GM12878 (cell line): ENCODE measurements around the gene ACTL6A. TPM values are rescaled to one million over a fixed set of nuclear protein-coding genes. Genes with fewer than 3 reads are reported as not detected.

ENCODE experiments used
- ATAC-seq: fragments of 200-7000 bp; cut with Tn5 transposase; 3 replicates; pipeline ENCODE4 v1.9.1; 2020; ENCODE audit warnings: mild to moderate bottlenecking, moderate library complexity
- BruUV-seq: library from RNA; stranded (reverse); fragments of 400-500 nt; replicated peaks from 2 replicates; lab custom pipeline; 2021; lab: Mats Ljungman, UMichigan
- CTCF ChIA-PET: fragments of 300-600 bp; sonication (Branson Sonifier 250); formaldehyde crosslinking; extraction: SDS; loops from one replicate; lab custom pipeline; 2021; ENCODE audit warnings: inconsistent platforms; lab: Yijun Ruan, JAX
- POLR2A ChIA-PET: fragments of 350-600 bp; formaldehyde crosslinking; extraction: SDS; loops from one replicate; lab custom pipeline; 2021; ENCODE audit warnings: inconsistent platforms; lab: Charles Lee
- RAD21 ChIA-PET: fragments of 300-600 bp; sonication (Branson Sonifier 250); formaldehyde crosslinking; loops from one replicate; lab custom pipeline; 2023; ENCODE audit warnings: antibody characterized with exemption; ENCODE audit not compliant: unreplicated experiment; lab: Charles Lee
- SMC1A ChIA-PET: fragments of 300-600 bp; sonication (Branson Sonifier 250); formaldehyde crosslinking; loops from one replicate; lab custom pipeline; 2023; ENCODE audit not compliant: unreplicated experiment, uncharacterized antibody; lab: Charles Lee
- DNase-seq: peaks from one replicate; pipeline ENCODE4 v3.0.0-alpha.2; 2011; ENCODE audit warnings: low read depth, low spot score
- FAIRE-seq: peaks from 3 replicates; lab custom pipeline; 2011; peaks lifted over from hg19 to GRCh38; lab: Jason Lieb, UNC
- H2AFZ ChIP-seq: 2 replicates; pipeline ENCODE4 v1.6.0; 2011; ENCODE audit warnings: low read depth, low read length, control low read depth; ENCODE audit not compliant: control insufficient read depth
- H3K27ac ChIP-seq: 2 replicates; pipeline ENCODE4 v1.5.1; 2011; ENCODE audit warnings: control low read depth; ENCODE audit not compliant: control insufficient read depth, insufficient read depth
- H3K27me3 ChIP-seq, 2 experiments: replicated peaks in 1 of 2; 2 replicates each; pipeline versions ENCODE4 v1.6.0 to v1.6.1; 2011; ENCODE audit warnings: low read length in 1 of 2; ENCODE audit not compliant: control insufficient read depth in 2 of 2, insufficient read depth in 2 of 2
- H3K36me3 ChIP-seq, 2 experiments: 2 replicates each; pipeline ENCODE4 v1.5.1; 2011; ENCODE audit warnings: low read length in 1 of 2; ENCODE audit not compliant: control insufficient read depth in 2 of 2, insufficient read depth in 2 of 2
- H3K4me1 ChIP-seq: 2 replicates; pipeline ENCODE4 v1.6.1; 2011; ENCODE audit warnings: mild to moderate bottlenecking, low read length, moderate library complexity, mixed read lengths; ENCODE audit not compliant: control insufficient read depth, insufficient read depth
- H3K4me2 ChIP-seq: 2 replicates; pipeline ENCODE4 v1.6.0; 2011; ENCODE audit warnings: control low read depth; ENCODE audit not compliant: control insufficient read depth, insufficient read depth
- H3K4me3 ChIP-seq: fragments of 200-600 bp; sonication (generic); 2 replicates; pipeline ENCODE4 v1.5.1; 2016
- H3K79me2 ChIP-seq: 2 replicates; pipeline ENCODE4 v1.6.0; 2011; ENCODE audit warnings: low read length; ENCODE audit not compliant: control insufficient read depth, insufficient read depth
- H3K9ac ChIP-seq: 2 replicates; pipeline ENCODE4 v1.8.0; 2011; ENCODE audit warnings: low read length, control low read depth, mixed read lengths; ENCODE audit not compliant: control insufficient read depth, insufficient read depth
- H3K9me3 ChIP-seq: replicated peaks from 3 replicates; pipeline ENCODE4 v1.5.1; 2011; ENCODE audit warnings: mild to moderate bottlenecking, low read length; ENCODE audit not compliant: control insufficient read depth, insufficient read depth
- H4K20me1 ChIP-seq: 2 replicates; pipeline ENCODE4 v1.6.0; 2011; ENCODE audit not compliant: control insufficient read depth, insufficient read depth
- ATF7 ChIP-seq: fragments of 450-650 bp; IDR thresholded peaks from 2 replicates; pipeline ENCODE4 v1.6.1; 2016; ENCODE audit warnings: low read depth, mild to moderate bottlenecking
- BRCA1 ChIP-seq: IDR thresholded peaks from 2 replicates; pipeline ENCODE4 v1.6.1; 2011; ENCODE audit warnings: low read depth, low read length, improper control_type of control experiment
- CTCF ChIP-seq, 3 experiments: IDR thresholded peaks in 2 of 3; conservative IDR thresholded peaks in 1 of 3; 2 replicates each; pipeline ENCODE4 v1.5.1; 2011; ENCODE audit warnings: low read depth in 3 of 3, low read length in 3 of 3, mild to moderate bottlenecking in 3 of 3, control low read depth in 2 of 3, moderate library complexity in 2 of 3, inconsistent platforms in 1 of 3, mixed read lengths in 1 of 3; ENCODE audit not compliant: control insufficient read depth in 2 of 3, insufficient read depth in 1 of 3; ENCODE audit errors: extremely low read depth in 1 of 3
- ESRRA ChIP-seq: IDR thresholded peaks from 2 replicates; pipeline ENCODE4 v1.6.1; 2012; ENCODE audit warnings: mild to moderate bottlenecking, low read length, improper control_type of control experiment
- HDAC6 ChIP-seq: fragments of 200-600 bp; sonication (generic); IDR thresholded peaks from one replicate; pipeline ENCODE4 v1.8.0; 2017; ENCODE audit warnings: antibody characterized with exemption; ENCODE audit not compliant: unreplicated experiment
- IRF3 ChIP-seq: fragments of 450-650 bp; IDR thresholded peaks from 2 replicates; pipeline ENCODE4 v1.6.1; 2014; ENCODE audit warnings: mild to moderate bottlenecking
- IRF5 ChIP-seq: fragments of 450-650 bp; IDR thresholded peaks from 2 replicates; pipeline ENCODE4 v1.6.1; 2017; ENCODE audit warnings: borderline replicate concordance
- KAT2A ChIP-seq: conservative IDR thresholded peaks from 2 replicates; pipeline ENCODE4 v1.6.1; 2011; ENCODE audit warnings: low read depth, low read length; ENCODE audit not compliant: control insufficient read depth
- MYB ChIP-seq: fragments of 150-350 bp; IDR thresholded peaks from 2 replicates; pipeline ENCODE4 v1.6.1; 2014; ENCODE audit warnings: mild to moderate bottlenecking, low read depth, low read length, borderline replicate concordance
- POLR2A ChIP-seq: IDR thresholded peaks from 2 replicates; pipeline ENCODE4 v1.6.1; 2011; ENCODE audit warnings: low read depth, mild to moderate bottlenecking, low read length
- RELB ChIP-seq: fragments of 450-650 bp; IDR thresholded peaks from 2 replicates; pipeline ENCODE4 v1.6.1; 2017; ENCODE audit warnings: low read depth, mild to moderate bottlenecking, moderate library complexity
- SMC3 ChIP-seq: IDR thresholded peaks from 2 replicates; pipeline ENCODE4 v1.6.1; 2011; ENCODE audit warnings: low read length, improper control_type of control experiment, borderline replicate concordance
- SREBF1 ChIP-seq: IDR thresholded peaks from 2 replicates; pipeline ENCODE4 v1.6.1; 2012; ENCODE audit warnings: mild to moderate bottlenecking, low read length
- SUPT20H ChIP-seq: IDR thresholded peaks from 2 replicates; pipeline ENCODE4 v1.6.1; 2011; ENCODE audit warnings: low read depth, mild to moderate bottlenecking, low read length, moderate library complexity, borderline replicate concordance; ENCODE audit not compliant: control insufficient read depth
- SUZ12 ChIP-seq: fragments of 200-600 bp; sonication (generic); IDR thresholded peaks from one replicate; pipeline ENCODE4 v1.6.1; 2018; ENCODE audit warnings: antibody characterized with exemption, mild to moderate bottlenecking; ENCODE audit not compliant: unreplicated experiment
- YBX1 ChIP-seq: fragments of 450-650 bp; IDR thresholded peaks from 2 replicates; pipeline ENCODE4 v1.6.1; 2016; ENCODE audit warnings: antibody characterized with exemption
- YY1 ChIP-seq: IDR thresholded peaks from 2 replicates; pipeline ENCODE4 v1.6.1; 2011; ENCODE audit warnings: low read depth, mild to moderate bottlenecking, low read length
- ZNF24 ChIP-seq: fragments of 450-650 bp; IDR thresholded peaks from 2 replicates; pipeline ENCODE4 v1.6.1; 2017; ENCODE audit warnings: antibody characterized with exemption, mild to moderate bottlenecking
- ZNF384 ChIP-seq: IDR thresholded peaks from 2 replicates; pipeline ENCODE4 v1.6.1; 2012; ENCODE audit warnings: low read depth, mild to moderate bottlenecking, low read length, improper control_type of control experiment, borderline replicate concordance
- WGBS: methylation state at CpG from one replicate; pipeline ENCODE4 v1.1.6; 2016; ENCODE audit warnings: low lambda C conversion rate; ENCODE audit not compliant: insufficient replicate concordance, insufficient coverage; ENCODE audit errors: missing lambda C conversion rate; 5-methylcytosine and 5-hydroxymethylcytosine counted together
- in situ Hi-C: fragments of 300-500 bp; cut with MboI; formaldehyde crosslinking; loops from 9 replicates; pipeline ENCODE4 v1.14.3; 2018; ENCODE audit warnings: mixed read lengths
- intact Hi-C: fragments of 100-400 bp; cut with micrococcal nuclease; formaldehyde crosslinking; loops from one replicate; pipeline ENCODE4 v1.14.2; 2022; ENCODE audit not compliant: unreplicated experiment
- polyA plus RNA-seq, 11 experiments: library from polyadenylated mRNA; depleted of rRNA in 4 of 11; unstranded in 6 of 11; stranded (reverse) in 5 of 11; fragments of >200 nt; fragmentation: Nextera tagmentation in 4 of 11; fragmentation: Illumina TruSeq in 1 of 11; extraction: Ambion mirVana in 4 of 11; extraction: Trizol in 1 of 11; gene quantifications; 1 replicate in 1 of 11; 2 replicates in 10 of 11; pipeline versions ENCODE4 v1.2.1 to v1.2.3, GENCODE V29; 2011 to 2016; ENCODE audit warnings: inconsistent platforms in 2 of 11, missing spikeins in 2 of 11, low read depth in 1 of 11
- total RNA-seq, 4 experiments: library from RNA; depleted of rRNA in 3 of 4; stranded (reverse); fragments of >200 nt in 3 of 4; fragmentation: Illumina TruSeq in 1 of 4; extraction: Trizol in 1 of 4; gene quantifications; 2 replicates each; pipeline versions ENCODE4 v1.2.1 to v1.2.3, GENCODE V29; 2013 to 2021

Gene ACTL6A
- total and polyA plus RNA-seq, 10 of the 15 experiments (the other 5 are each of a cell fraction or from before 2014, with no cell fraction given) = 70.2 to 197 (median 105) TPM

GRCh38 chr3:179558742-179559364, 3.9 kb upstream of the ACTL6A start:
- 2% methylated on average over 3 of the region's 3 CpGs for WGBS
- H3K9ac ChIP-seq = no peak overlapping the region
- no peaks in the 10 kb centered on the region for H3K4me1 ChIP-seq
- DNase-seq (peak; percentile 12), ATAC-seq (no peak), FAIRE-seq (peak; percentile 84)
- ChIA-PET POLR2A (interaction anchor here (0.6 kb wide), 1 partner anchor 26 kb away, joined by 3 read pairs; no protein-coding TSS in a partner anchor), CTCF (interaction anchor here (0.8 to 2.0 kb wide), 6 partner anchors 11 to 353 kb away, joined by 3 to 8 read pairs (median 4); no protein-coding TSS in a partner anchor), SMC1A (interaction anchor here (0.9 to 1.6 kb wide), 8 partner anchors 143 to 1123 kb away, joined by 3 to 7 read pairs (median 4); no protein-coding TSS in a partner anchor), RAD21 (interaction anchor here (0.6 to 1.7 kb wide), 5 partner anchors 112 to 543 kb away, joined by 3 to 6 read pairs (median 4); no protein-coding TSS in a partner anchor)
- in situ Hi-C loops (loop anchor here (25.0 kb wide), 1 partner anchor 1122 kb away; no protein-coding TSS in a partner anchor), intact Hi-C loops (loop anchor here (2.0 to 10.0 kb wide), 4 partner anchors 112 to 1122 kb away; partner anchors contain the start of gene ZNF639)
- no peaks in the 10 kb centered on the region for H3K9me3 ChIP-seq
- H3K36me3 ChIP-seq = no peaks in the 10 kb centered on the region
- H3K4me3 ChIP-seq = no peak overlapping the region
- H3K27ac ChIP-seq = no peak overlapping the region
- no peaks in the 10 kb centered on the region for H4K20me1 ChIP-seq
- no peak overlapping the region for H2AFZ ChIP-seq
- H3K27me3 ChIP-seq = no peaks in the 10 kb centered on the region; a peak in 1 of 4 replicates
- no TSS peak for BruUV-seq
- H3K4me2 ChIP-seq = no peak overlapping the region
- peaks cover 8% of the 10 kb centered on the region for H3K79me2 ChIP-seq
- TF ChIP-seq SREBF1 (no peak), YBX1 (no peak), SMC3 (peak; percentile 87), ZNF24 (no peak), ZNF384 (no peak), ATF7 (no peak), HDAC6 (no peak), ESRRA (no peak), IRF5 (no peak), IRF3 (no peak), BRCA1 (no peak), SUZ12 (no peak), YY1 (peak; percentile 54; the same call in 1 of the 2 replicates), POLR2A (no peak), RELB (no peak), KAT2A (no peak), MYB (no peak), SUPT20H (no peak), CTCF (IDR thresholded peaks at IDR 0.05 in 2 of 3, conservative IDR thresholded peaks at IDR 0.05 in 1 of 3; ENCODE audit: control insufficient read depth in 2 of 3, extremely low read depth in 1 of 3, insufficient read depth in 1 of 3, low read depth in 3 of 3, low read length in 3 of 3) (peak; percentile 82 to 90 (median 82))
